ENCODE data around the gene PPP2R2C.

Gene PPP2R2C

DNA sequence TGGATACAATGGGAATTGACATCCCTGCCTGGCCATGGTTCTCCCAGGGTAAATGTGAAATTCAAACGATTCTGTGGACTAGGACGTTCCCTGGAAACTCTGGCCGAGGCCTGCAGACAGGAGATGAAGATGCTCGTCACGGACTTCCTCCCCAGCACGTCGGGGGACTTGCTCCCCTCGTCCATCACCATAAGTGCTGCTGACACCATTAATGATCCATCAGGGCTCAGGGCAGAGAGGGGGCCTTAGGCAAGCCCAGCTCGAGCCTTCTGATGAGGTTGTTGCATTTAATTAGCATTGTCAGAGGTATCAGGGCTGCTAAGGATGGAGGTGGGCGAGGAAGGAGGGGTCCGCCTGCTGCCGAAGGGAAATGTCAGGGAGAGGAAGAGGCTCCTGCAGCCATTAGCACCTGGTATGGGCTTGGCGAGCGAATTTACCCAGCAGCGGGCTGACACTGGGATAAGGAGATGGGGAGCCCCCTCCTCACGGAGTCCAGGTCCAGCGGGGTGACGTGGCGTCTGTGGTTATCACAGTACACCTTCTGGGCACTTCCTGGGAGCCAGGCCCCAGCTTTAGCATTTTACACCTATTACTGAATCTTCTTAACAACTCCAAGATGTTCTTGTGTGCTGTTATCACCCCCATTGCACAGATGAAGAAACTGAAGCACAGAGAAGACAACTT lies 83.1 kb downstream of the PPP2R2C start:
- Mint-ChIP-seq H3K27me3 (ENCODE audit: low read depth) (peaks cover 3% of the 10 kb centered on the region), H3K9me3 (no peaks in the 10 kb centered on the region), H3K36me3 (ENCODE audit: low read depth) (no peaks in the 10 kb centered on the region), H3K4me1 (ENCODE audit: low read depth) (no peaks in the 10 kb centered on the region), H3K27ac (no peak overlapping the region), H3K4me3 (no peak overlapping the region)

DNA sequence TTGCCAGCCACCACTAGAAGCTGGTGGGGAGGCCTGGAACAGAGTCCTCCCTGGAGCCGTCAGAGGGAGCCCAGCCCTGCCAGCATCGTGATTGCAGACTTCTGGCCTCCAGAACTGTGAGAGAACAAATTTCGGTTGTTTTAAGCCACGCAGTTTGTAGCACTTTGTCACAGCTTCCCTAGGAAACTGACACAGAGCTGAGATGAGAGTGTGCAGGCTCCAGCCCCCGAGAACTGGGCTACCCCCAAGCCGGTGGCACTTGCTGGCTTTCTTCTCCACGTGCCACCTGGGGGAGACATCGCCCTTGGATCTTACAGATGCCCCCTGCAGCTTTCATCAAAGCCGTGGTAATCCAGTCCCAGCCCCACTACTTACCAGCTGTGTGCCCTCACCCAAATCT lies 83.7 kb downstream of the PPP2R2C start:
- Mint-ChIP-seq H3K27ac (no peak overlapping the region), H3K4me1 (ENCODE audit: low read depth) (no peaks in the 10 kb centered on the region), H3K4me3 (no peak overlapping the region), H3K36me3 (ENCODE audit: low read depth) (no peaks in the 10 kb centered on the region), H3K27me3 (ENCODE audit: low read depth) (peaks cover 3% of the 10 kb centered on the region), H3K9me3 (no peaks in the 10 kb centered on the region)

DNA sequence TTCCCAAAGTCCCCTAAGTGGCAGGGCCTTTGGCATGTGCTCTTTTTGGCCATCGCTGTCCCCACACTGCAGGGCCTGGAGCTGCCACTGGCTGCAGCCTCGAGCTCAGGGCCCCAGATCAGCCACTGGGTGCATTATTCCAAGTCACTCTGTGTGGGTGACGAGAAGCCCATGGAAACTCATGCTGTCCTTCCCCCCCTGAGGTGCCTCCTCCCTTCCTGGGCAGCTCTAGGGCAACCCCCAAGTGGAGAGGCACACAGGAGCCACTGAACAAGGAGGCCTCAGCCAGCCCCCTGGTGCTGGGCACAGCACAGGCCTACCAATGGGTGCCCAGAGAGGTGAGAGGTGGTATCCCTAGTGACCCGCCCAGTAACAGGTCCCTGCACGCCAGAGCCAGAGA lies 84.5 kb downstream of the PPP2R2C start:
- Mint-ChIP-seq H3K9me3 (no peaks in the 10 kb centered on the region), H3K27me3 (ENCODE audit: low read depth) (peaks cover 3% of the 10 kb centered on the region), H3K27ac (no peak overlapping the region), H3K36me3 (ENCODE audit: low read depth) (no peaks in the 10 kb centered on the region), H3K4me1 (ENCODE audit: low read depth) (no peaks in the 10 kb centered on the region), H3K4me3 (no peak overlapping the region)

DNA sequence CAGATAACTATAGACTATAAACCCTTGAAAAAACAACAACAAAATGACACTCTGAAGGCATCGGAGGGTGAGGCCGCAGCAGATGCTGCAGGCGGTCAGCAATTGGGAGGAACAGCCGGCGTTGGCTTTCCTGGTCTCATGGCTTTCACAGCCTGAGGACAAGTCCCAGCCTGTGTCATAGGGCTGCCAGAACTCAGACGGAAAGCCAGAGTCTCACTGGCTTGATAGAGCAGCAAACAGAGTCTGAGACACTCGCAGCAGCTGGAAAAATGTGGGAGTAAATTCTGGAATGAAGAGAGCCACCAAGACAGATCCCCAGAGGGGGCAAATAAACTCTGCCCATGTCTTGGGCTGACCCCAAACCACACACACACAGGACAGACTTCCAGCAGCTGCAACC lies 86.3 kb downstream of the PPP2R2C start:
- no peak overlapping the region for H3K27ac Mint-ChIP-seq
- H3K27me3 Mint-ChIP-seq (ENCODE audit: low read depth): peaks cover 3% of the 10 kb centered on the region
- H3K4me1 Mint-ChIP-seq (ENCODE audit: low read depth): no peaks in the 10 kb centered on the region
- H3K36me3 Mint-ChIP-seq (ENCODE audit: low read depth): no peaks in the 10 kb centered on the region
- H3K9me3 Mint-ChIP-seq: no peaks in the 10 kb centered on the region
- no peak overlapping the region for H3K4me3 Mint-ChIP-seq

DNA sequence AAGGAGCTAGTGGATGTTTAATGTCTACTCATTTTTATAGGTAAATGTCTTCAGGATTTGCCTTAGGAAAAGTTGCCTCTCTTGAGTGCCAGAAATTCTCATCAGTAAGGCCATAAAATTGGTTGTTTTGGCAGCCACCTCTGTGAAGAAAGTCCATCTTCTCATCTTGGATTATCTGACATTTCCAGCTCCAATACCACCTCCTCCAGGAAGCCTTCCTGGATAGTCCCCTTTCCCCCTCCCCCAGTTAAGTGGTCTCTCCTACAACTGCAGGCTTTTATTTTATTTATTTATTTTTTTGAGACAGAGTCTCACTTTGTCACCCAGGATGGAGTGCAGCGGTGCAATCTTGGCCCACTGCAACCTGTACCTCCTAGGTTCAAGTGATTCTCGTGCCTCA lies 87.1 kb downstream of the PPP2R2C start:
- no peak overlapping the region for H3K4me3 Mint-ChIP-seq
- no peaks in the 10 kb centered on the region for H3K9me3 Mint-ChIP-seq
- peaks cover 3% of the 10 kb centered on the region for H3K27me3 Mint-ChIP-seq (ENCODE audit: low read depth)
- H3K27ac Mint-ChIP-seq: no peak overlapping the region
- no peaks in the 10 kb centered on the region for H3K36me3 Mint-ChIP-seq (ENCODE audit: low read depth)
- H3K4me1 Mint-ChIP-seq (ENCODE audit: low read depth): no peaks in the 10 kb centered on the region

DNA sequence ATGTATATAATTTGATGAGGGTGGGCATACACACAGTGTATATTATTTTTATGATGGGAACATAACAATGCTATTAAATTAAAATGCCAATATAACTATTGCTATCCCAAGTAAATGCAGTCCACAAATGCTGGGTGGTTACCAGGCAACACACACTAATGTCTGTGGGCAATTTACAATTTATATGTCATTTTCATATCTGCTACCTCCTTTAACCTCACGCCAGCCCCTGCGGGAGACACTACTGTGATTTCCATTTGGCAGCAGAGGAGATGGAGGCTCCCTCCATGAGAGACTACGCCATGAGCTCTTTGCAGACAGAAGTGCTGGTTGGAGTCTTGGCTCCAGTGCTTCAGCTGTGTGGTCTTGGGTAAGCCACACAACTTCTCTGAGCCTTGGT lies 87.9 kb downstream of the PPP2R2C start:
- no peak overlapping the region for H3K4me3 Mint-ChIP-seq
- no peaks in the 10 kb centered on the region for H3K4me1 Mint-ChIP-seq (ENCODE audit: low read depth)
- no peaks in the 10 kb centered on the region for H3K36me3 Mint-ChIP-seq (ENCODE audit: low read depth)
- H3K9me3 Mint-ChIP-seq: no peaks in the 10 kb centered on the region
- peaks cover 3% of the 10 kb centered on the region for H3K27me3 Mint-ChIP-seq (ENCODE audit: low read depth)
- no peak overlapping the region for H3K27ac Mint-ChIP-seq

DNA sequence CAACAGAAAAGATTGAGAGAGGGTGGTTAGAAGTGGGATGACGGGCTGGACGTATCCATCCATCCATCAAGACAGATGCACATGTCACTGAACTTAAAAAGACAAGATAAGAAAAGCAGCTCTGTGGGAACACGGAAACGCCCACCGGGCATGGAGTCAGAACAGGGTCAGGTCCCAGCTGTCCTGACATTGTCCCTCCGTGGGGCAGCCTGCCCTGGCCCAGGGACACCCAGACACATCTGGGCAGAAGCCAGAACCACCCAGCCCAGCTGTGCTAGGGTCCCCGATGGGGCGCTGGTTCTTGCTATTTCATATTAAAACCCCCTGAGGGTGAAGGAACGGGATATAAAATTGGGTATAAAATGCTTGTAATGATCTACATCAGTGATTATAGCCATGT lies 88.5 kb downstream of the PPP2R2C start:
- Mint-ChIP-seq H3K4me3 (no peak overlapping the region), H3K9me3 (no peaks in the 10 kb centered on the region), H3K36me3 (ENCODE audit: low read depth) (no peaks in the 10 kb centered on the region), H3K27ac (no peak overlapping the region), H3K27me3 (ENCODE audit: low read depth) (peaks cover 9% of the 10 kb centered on the region), H3K4me1 (ENCODE audit: low read depth) (no peaks in the 10 kb centered on the region)

DNA sequence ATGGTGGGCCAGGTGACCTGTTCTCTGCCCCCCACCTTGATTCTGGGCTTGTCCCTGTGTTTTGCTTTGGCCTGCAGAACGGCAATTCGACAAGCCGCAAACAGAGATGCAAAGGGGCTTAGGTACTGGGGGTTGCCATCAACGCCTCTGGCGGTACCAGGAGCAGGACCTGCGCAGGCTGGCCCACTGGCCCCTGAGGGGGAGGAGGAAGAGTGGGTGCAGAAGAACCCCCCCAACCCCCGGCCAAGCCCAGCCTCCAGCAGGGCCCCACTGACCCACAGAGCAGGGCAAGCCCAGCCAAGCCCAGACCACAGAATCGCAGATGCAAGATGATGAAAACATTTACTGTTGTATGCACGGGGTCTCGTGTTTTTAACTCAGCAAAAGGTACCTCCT lies 89.4 kb downstream of the PPP2R2C start:
- Mint-ChIP-seq H3K27me3 (ENCODE audit: low read depth) (peaks cover 9% of the 10 kb centered on the region), H3K4me3 (no peak overlapping the region), H3K27ac (no peak overlapping the region), H3K9me3 (no peaks in the 10 kb centered on the region), H3K4me1 (ENCODE audit: low read depth) (no peaks in the 10 kb centered on the region), H3K36me3 (ENCODE audit: low read depth) (no peaks in the 10 kb centered on the region)

DNA sequence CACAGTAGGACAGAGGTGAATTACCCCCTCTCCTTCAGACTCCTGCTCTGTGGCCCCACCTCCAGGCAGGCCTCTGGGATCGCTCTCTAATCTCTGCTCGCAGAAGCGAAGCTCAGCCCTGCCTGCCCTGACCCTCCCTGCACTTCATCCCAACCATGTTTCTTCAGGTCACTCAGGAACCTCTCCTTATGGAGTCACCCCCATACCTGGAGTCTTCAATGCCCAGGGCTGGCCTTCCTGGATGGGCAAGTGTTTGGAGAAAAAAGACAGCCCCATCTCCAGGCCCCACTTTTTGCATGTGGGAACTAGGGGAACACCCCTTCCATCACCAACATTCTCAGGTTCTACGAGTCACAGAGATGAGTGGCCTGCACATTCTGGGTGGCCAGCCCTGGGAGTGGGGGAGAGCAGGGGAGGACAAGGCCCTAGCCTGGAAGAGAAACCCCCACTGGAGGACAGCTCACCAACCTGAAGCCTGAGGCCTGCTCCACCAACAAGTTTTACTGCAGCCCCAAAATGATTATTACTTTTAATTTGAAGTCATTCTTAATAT lies 90.8 kb downstream of the PPP2R2C start:
- no peaks in the 10 kb centered on the region for H3K36me3 Mint-ChIP-seq (ENCODE audit: low read depth)
- no peaks in the 10 kb centered on the region for H3K9me3 Mint-ChIP-seq
- H3K4me3 Mint-ChIP-seq: no peak overlapping the region
- H3K27ac Mint-ChIP-seq: no peak overlapping the region
- peaks cover 9% of the 10 kb centered on the region for H3K27me3 Mint-ChIP-seq (ENCODE audit: low read depth)
- no peaks in the 10 kb centered on the region for H3K4me1 Mint-ChIP-seq (ENCODE audit: low read depth)

DNA sequence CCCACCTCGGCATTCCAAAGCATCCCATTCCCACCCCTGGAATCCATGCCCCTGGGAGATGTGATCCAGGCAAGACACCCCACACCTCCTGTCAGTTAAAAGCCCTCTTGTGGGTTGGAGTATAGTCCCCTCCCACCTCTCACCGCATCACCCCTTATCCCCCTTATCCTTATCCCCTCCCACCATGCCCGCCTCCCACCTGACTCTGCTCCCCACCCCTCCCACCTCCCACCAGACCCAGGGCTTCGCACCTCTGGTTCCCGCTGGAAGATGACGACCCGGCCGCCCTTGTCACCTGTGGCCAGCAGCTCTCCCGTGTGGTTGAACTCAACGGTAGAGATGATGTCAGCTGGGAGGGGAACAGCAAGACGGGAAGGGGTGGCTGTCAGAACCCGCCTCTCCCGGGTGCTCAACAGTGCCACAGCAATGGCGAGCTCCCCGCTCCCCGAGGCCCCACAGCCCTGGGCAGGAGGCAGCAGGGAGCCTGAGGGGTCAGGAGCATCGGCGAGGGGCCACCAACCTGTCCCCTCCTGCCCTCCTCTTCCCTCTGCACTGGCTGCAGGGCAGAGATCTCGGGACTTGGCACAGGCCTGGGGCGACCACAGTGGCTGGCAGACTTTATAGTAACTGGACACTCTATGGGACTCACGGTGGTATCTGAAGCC lies 91.5 kb downstream of the PPP2R2C start:
- peaks cover 9% of the 10 kb centered on the region for H3K27me3 Mint-ChIP-seq (ENCODE audit: low read depth)
- no peaks in the 10 kb centered on the region for H3K9me3 Mint-ChIP-seq
- no peak overlapping the region for H3K27ac Mint-ChIP-seq
- no peaks in the 10 kb centered on the region for H3K4me1 Mint-ChIP-seq (ENCODE audit: low read depth)
- H3K36me3 Mint-ChIP-seq (ENCODE audit: low read depth): no peaks in the 10 kb centered on the region
- H3K4me3 Mint-ChIP-seq: no peak overlapping the region

DNA sequence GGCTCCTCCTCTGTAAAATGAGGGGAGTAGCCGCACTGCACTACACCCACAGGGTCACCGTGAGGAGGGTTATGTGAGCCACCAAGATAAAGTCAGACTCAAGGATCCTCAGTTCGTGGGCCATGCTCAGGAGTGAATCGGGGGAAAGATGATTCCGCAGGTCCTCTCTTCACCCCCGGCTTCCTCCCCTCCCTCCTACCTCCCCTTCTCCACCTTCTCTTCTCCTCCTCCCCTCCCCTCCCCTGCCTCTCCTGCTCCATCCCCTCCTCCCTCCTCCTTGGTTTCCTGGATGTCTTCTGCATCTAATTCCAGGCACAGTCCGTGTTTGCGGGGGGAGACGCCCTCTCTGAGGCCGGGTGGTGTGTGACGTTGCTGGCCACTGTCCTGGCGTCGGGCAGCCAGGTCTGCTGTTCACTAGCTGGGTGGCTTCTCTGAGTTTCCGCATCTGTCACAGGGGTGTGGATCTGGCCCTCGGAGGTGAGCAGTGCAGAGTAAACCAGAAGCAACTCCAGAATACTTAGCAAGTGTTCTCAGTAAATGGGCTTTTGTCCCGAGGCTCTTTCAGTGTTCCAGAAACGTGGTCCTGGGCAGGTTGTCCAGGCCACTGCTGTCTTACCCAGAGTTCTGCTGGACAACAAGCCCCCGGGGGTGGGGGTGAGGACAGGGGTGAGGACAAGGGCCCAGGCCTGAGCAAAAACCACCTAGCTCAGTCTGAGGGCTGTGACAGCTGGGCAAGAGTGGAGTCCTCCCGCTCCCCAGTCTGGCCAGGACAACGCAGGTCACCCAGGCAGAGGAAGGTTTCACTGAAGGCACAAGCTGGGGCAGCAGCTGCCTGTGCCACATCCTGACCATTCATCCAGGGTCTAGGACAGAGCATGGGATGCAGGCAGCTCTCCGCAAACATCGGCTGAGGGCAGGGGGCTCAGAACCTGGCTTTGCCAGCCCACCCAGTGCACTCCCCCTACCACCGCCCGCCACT lies 92.4 kb downstream of the PPP2R2C start:
- H3K4me1 Mint-ChIP-seq (ENCODE audit: low read depth): no peaks in the 10 kb centered on the region
- H3K27ac Mint-ChIP-seq: no peak overlapping the region
- H3K9me3 Mint-ChIP-seq: no peaks in the 10 kb centered on the region
- H3K4me3 Mint-ChIP-seq: no peak overlapping the region
- H3K27me3 Mint-ChIP-seq (ENCODE audit: low read depth): peaks cover 9% of the 10 kb centered on the region
- no peaks in the 10 kb centered on the region for H3K36me3 Mint-ChIP-seq (ENCODE audit: low read depth)

DNA sequence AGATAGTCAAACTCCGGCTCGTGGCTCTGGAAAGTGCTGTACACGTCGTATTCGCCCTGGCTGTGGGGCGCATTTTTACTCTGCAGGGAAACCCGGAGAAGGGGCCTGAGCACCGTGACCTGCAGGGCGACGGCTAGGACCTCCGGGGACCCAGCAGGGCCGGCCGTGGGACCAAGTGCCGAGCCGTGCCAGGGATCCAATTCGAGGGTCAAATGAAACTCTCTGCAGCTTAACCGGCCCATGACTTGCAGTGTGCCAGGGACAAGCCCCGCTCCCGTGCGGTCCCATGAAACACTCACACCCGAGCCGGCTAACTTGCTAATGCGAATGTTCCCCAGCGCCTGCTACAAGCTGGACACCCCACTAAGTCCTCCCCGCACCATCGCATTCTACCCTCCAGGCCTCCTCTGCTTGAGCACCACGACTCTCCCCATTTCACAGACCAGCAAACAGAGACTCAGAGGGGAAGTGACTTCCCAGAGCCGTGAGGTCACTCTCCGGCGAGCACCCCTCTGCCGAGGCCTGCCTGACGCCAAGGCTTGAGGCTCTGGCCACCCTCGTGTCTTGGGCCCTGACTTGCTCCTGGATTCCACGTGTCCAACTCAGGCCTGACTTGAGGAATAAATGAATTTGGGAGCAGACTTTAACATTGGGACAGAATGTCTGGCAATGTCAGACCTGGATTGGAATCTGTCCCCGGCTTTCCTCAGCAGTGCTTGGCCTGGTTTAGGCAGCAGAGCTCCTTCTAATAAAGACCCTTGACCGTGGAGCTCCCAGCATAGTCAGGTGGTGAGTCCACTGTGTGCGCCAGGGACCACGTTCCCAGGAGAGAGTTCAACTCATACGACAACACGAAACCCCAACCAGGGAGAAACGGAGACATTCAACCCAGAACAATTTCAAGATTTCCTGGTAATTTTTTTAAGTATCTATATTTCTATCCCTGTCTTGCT lies 93.6 kb downstream of the PPP2R2C start:
- Mint-ChIP-seq H3K9me3 (no peaks in the 10 kb centered on the region), H3K4me3 (no peak overlapping the region), H3K27me3 (ENCODE audit: low read depth) (peaks cover 9% of the 10 kb centered on the region), H3K36me3 (ENCODE audit: low read depth) (no peaks in the 10 kb centered on the region), H3K27ac (no peak overlapping the region), H3K4me1 (ENCODE audit: low read depth) (no peaks in the 10 kb centered on the region)

DNA sequence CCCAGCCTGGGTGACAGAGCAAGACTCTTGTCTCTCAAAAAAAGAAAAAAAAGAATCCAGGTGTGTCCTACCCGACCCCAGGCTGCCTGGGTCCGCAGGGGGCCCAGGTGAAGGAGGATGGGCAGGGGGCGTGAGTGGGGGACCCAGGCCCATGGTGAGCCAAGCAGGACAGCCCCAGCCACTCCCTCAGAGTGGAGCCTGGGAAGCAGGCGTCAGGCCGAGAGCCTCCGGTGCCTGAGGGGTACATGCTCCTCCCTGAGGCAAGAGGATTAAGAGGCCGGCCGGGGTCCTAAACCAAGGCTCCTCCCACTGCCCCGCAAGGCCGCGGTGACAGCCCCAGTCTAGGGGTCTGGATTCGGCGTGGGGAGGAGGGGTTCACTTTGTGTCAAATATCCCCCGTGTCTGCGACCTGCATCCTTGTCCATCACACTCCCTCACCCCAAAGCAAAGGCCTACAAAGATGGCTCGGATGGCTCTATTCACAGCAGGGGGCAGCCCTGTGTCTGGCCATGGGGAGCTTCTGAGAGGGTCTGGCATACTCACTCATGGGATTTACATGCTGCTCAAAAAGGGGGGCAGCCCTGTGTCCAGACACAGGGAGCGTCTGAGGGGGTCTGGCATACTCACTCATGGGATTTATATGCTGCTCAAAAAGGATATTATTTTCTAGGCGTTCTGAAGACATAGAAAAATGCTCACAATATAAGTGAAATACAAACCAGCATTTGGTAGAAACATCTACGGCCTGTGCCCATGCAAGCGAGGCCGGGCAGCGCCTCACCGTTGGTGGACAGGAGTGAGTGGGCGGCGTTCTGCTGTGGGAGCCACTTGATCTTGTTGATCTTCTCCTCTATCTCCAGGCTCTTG lies 94.6 kb downstream of the PPP2R2C start:
- Mint-ChIP-seq H3K9me3 (no peaks in the 10 kb centered on the region), H3K36me3 (ENCODE audit: low read depth) (no peaks in the 10 kb centered on the region), H3K4me3 (no peak overlapping the region), H3K4me1 (ENCODE audit: low read depth) (no peaks in the 10 kb centered on the region), H3K27me3 (ENCODE audit: low read depth) (peaks cover 9% of the 10 kb centered on the region), H3K27ac (no peak overlapping the region)

Measured in T-helper 1 cell treated with Interleukin-12 subunit alpha and Interleukin-12 subunit beta and Interleukin-4 antibody, amounts not matched to agents 30 μg/mL and 1 μg/mL, for 36 hours (primary cell).